ENCODE data around the gene HTRA3. TPM values are rescaled to one million over a fixed set of nuclear protein-coding genes. Genes with fewer than 3 reads are reported as not detected.

HTRA3 gene
- polyA plus RNA-seq, 1 donor from 2014 or later: not detected

GRCh38 chr4:8275548-8275910 is 6.0 kb downstream of the HTRA3 start (continued):
- TF ChIP-seq REST (IDR thresholded peaks at IDR 0.05; ENCODE audit: borderline replicate concordance) (no peak), POLR2AphosphoS5 (IDR thresholded peaks at IDR 0.05) (no peak), SMC3 (conservative IDR thresholded peaks at IDR 0.05; ENCODE audit: poor library complexity) (no peak)

GRCh38 chr4:8276358-8277240 is 7.0 kb downstream of the HTRA3 start:
- Histone ChIP-seq H3K27ac (ENCODE audit: low read length) (no peak overlapping the region), H3K4me3 (ENCODE audit: low read length) (no peak overlapping the region), H3K9ac (ENCODE audit: low read length) (no peak overlapping the region), H3K4me2 (ENCODE audit: low read length) (no peak overlapping the region), H3K36me3 (ENCODE audit: insufficient read depth, low read length) (no peaks in the 10 kb centered on the region), H3K27me3 (ENCODE audit: insufficient read depth, low read depth, low read length) (peaks cover 2% of the 10 kb centered on the region), H4K20me1 (ENCODE audit: insufficient read depth) (no peaks in the 10 kb centered on the region), H3K79me2 (replicated peaks; ENCODE audit: insufficient read depth, low read length) (no peaks in the 10 kb centered on the region), H3F3A (ENCODE audit: insufficient read depth, low read length, poor library complexity, severe bottlenecking) (no peaks in the 10 kb centered on the region), H2AFZ (ENCODE audit: low read depth, low read length) (no peak overlapping the region), H3K9me3 (ENCODE audit: low read length) (no peaks in the 10 kb centered on the region), H3K9me2 (ENCODE audit: insufficient read depth, low read length) (no peaks in the 10 kb centered on the region)
- TF ChIP-seq TAF1 (IDR thresholded peaks at IDR 0.05; ENCODE audit: low read depth) (no peak), MXI1 (conservative IDR thresholded peaks at IDR 0.05; ENCODE audit: poor library complexity, severe bottlenecking) (no peak), POLR2AphosphoS5 (IDR thresholded peaks at IDR 0.05) (no peak), REST (IDR thresholded peaks at IDR 0.05; ENCODE audit: borderline replicate concordance) (no peak), CTCF (IDR thresholded peaks at IDR 0.05; ENCODE audit: poor library complexity, severe bottlenecking) (no peak), SMC3 (conservative IDR thresholded peaks at IDR 0.05; ENCODE audit: poor library complexity) (no peak), EZH2 (IDR thresholded peaks at IDR 0.05; ENCODE audit: borderline replicate concordance, insufficient read depth, low read length, poor library complexity, severe bottlenecking) (no peak), EP300 (conservative IDR thresholded peaks at IDR 0.05; ENCODE audit: poor library complexity, severe bottlenecking) (no peak), RAD21 (conservative IDR thresholded peaks at IDR 0.05) (no peak)

All from neural cell (in vitro differentiated cells).